Lower leg skin (tissue), 4 donors: ENCODE results near the gene KIZ. TPM values are rescaled to one million over a fixed set of nuclear protein-coding genes. Genes with fewer than 3 reads are reported as not detected.

Experiments
- DNase-seq, 2 donors: peaks; one replicate each; pipeline ENCODE4 v3.0.0-alpha.2; 2019; ENCODE audit warnings: low spot score in 2 of 2
- H3K4me3 ChIP-seq: fragments of 200-600 bp; sonication (generic); 2 replicates; pipeline ENCODE4 v1.5.1; 2017; ENCODE audit warnings: mild to moderate bottlenecking, low read depth; ENCODE audit not compliant: poor library complexity, severe bottlenecking
- CTCF ChIP-seq, 3 donors: fragments of 450-650 bp; IDR thresholded peaks; one replicate each; pipeline ENCODE4 v1.5.1; 2016; ENCODE audit warnings: antibody characterized with exemption in 3 of 3, mild to moderate bottlenecking in 3 of 3, moderate library complexity in 2 of 3
- POLR2A ChIP-seq, 2 donors: fragments of 450-650 bp; IDR thresholded peaks; one replicate each; pipeline ENCODE4 v1.6.1; 2016 to 2017; ENCODE audit warnings: antibody characterized with exemption in 2 of 2, mild to moderate bottlenecking in 1 of 2, moderate library complexity in 1 of 2
- WGBS, 2 donors: methylation state at CpG; one replicate each; pipeline ENCODE4 v1.1.5; 2018; 5-methylcytosine and 5-hydroxymethylcytosine counted together
- intact Hi-C: fragments of 100-400 bp; cut with DNase I; formaldehyde crosslinking; loops from one replicate; pipeline ENCODE4 v1.15.0; 2023; ENCODE audit warnings: low total_unique reads
- total RNA-seq, 4 donors: library from RNA; depleted of rRNA; stranded (reverse); fragments of >200 nt; gene quantifications; one replicate each; pipeline ENCODE4 v1.1.0, GENCODE V29; 2016

The KIZ gene
- total RNA-seq, 4 donors from 2014 or later, result 17.8 to 25.0 (median 23.0) TPM

- no peak for TF ChIP-seq CTCF (IDR thresholded peaks at IDR 0.05)
- TF ChIP-seq POLR2A (IDR thresholded peaks at IDR 0.05), result no peak
- intact Hi-C loops, result no loop called here
- no peak for DNase-seq
- no peak overlapping the region for H3K4me3 ChIP-seq
- WGBS, 2 donors, result 44 to 45% methylated on average over 32 of the region's 32 CpGs
These were observed 22.1 kb upstream of the KIZ start for GRCh38 chr20:21103582-21104465.

DNA sequence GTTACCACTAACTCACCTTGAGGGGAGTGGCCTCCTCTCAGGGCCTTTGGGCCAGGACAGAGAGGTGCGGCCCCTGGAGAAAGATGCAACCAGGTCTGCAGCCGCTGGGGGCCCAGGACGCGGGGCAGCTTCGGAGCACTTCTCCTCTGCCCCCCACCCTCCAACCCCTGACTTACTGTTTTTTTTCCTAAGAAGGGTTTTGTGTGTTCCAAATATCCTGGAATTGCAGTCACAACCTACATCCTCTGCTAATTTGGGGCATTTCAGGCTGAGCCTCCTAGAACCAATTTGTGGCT is 21.5 kb upstream of the KIZ start:
- WGBS, 2 donors, result 42 to 47% methylated on average over 5 of the region's 5 CpGs

DNA sequence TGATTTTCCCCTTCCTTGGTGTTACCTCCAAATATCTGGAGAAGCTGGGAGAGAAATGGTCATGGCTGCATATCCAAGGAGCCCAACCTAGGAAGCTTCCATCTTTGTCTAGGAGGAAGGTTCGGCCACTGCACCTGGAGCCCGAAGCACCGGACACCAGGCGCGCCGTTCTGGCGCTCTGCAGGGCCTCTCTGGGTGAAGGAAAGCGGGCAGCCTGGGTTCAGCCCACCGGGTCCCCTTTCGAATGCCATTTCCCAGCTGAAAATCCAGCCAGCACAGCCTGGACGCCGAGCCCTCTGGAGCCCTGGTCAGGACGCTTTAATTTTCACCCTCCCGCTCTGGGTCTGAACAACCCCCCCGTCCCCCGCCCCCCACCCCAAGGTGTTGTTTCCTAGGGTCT is 21.0 kb upstream of the KIZ start:
- WGBS, 2 donors, result 22 to 40% methylated on average over 15 to 16 of the region's 16 CpGs
- DNase-seq, result no peak
- H3K4me3 ChIP-seq, result no peak overlapping the region
- intact Hi-C loops, result no loop called here
- no peak for TF ChIP-seq POLR2A (IDR thresholded peaks at IDR 0.05)
- TF ChIP-seq CTCF (IDR thresholded peaks at IDR 0.05), result no peak

More for the DNA sequence above, 21.5 kb upstream of the KIZ start:
- intact Hi-C loops, result no loop called here
- no peak overlapping the region for H3K4me3 ChIP-seq
- DNase-seq, result no peak
- TF ChIP-seq CTCF (IDR thresholded peaks at IDR 0.05) (no peak), POLR2A (IDR thresholded peaks at IDR 0.05) (no peak)

DNA sequence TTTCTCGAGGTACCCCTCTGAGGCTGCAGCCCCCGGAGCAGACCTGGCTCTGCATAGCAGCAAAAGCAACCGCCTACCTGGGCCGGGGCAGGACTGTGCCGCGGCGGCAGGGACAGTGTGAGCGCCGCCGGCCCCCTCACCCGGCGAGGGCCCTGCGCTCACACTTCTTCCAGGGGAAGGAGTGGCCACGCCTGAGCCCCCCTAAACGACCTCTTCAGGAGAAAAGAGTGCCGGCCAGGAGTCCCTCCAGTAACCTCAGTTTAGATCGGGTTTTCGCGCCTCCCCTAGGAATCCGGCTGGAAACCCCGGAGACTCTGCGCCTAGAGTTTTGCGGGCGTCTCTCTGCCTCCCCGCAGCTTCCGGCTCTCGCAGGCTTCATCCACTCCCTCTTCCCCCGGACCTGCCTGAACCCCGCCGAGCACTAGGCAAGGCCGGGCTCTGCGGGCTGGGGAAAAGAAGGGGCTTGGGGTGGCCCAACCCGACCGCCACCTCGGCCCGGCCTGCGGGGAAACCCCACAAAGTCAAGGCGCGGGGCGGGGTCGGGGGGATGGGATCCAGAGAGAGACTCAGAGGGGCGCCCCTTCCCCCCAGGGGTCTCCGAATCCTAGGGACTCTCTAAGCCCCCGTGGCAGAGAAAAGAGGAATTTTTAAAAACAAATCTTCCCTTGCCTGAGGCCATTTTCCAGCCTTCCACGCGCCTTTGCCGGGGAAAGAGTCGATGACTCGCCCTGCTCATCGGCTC is 20.3 kb upstream of the KIZ start:
- no peak for TF ChIP-seq CTCF (IDR thresholded peaks at IDR 0.05)
- TF ChIP-seq POLR2A (IDR thresholded peaks at IDR 0.05), result no peak
- WGBS, 2 donors, result 1 to 3% methylated on average over 33 to 37 of the region's 50 CpGs
- no peak for DNase-seq
- intact Hi-C loops, result no loop called here
- peak overlapping the region; percentile 1 for H3K4me3 ChIP-seq

DNA sequence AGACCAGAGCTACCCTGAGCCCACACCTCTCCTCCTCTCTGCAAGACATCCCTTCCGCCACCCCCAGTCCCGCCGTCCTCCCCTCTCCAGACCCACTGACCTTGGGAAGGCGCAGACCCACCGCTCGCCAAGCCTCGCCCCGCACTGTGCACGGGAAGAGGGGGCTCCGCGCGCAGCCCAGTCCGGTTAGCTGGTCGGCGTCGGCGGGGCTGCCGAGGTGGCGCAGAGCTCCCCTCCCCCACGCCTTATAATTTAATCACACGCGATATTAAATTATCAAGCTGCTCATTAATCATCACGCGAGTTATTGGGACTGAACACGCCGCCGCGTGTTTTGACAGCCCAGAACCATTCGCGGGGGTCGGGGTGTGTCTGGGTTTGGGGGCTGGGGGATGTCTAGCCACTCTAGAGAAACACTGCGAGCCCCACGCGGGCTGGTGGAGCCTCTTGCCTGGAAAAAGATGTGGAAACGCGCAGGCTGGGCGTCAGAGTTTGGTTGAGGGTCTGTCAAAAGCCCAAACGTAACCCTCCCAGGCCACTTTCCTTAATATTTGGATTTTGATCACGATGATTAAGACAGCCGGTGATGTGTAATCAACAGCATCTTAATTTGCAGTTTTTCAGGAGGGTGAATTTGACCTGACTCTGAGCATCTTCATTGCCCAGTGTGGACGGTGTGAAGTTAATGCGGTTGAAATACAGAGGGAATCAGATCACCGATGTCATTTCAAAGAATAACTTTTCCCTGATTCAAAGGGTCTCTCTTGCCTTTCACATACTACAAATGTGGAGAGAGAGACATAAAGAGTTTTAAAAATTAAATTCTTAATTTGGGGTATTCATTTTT is 19.5 kb upstream of the KIZ start, which contains the start of gene LINC00237:
TSS of gene LINC00237 (minus strand) at position 188 of the 847 bp plus-strand sequence.
- peak within 1 kb of the TSS; percentile 1 for H3K4me3 ChIP-seq
- DNase-seq, result no peak
- intact Hi-C loops, result no loop called here
- TF ChIP-seq CTCF (IDR thresholded peaks at IDR 0.05) (no peak), POLR2A (IDR thresholded peaks at IDR 0.05) (no peak)
- 10 to 12% methylated on average over 41 to 42 of the region's 43 CpGs for WGBS, 2 donors
